SIG-M5 (cell line): Measurements from ENCODE around the gene NKG7.

ENCODE experiments used
- DNase-seq: peaks from one replicate; lab custom pipeline; 2025; lab: John Stamatoyannopoulos, UW

NKG7 gene

GRCh38 chr19:51361239-51361638 lies 11.2 kb downstream of the NKG7 start:
- DNase-seq, result no peak

DNA sequence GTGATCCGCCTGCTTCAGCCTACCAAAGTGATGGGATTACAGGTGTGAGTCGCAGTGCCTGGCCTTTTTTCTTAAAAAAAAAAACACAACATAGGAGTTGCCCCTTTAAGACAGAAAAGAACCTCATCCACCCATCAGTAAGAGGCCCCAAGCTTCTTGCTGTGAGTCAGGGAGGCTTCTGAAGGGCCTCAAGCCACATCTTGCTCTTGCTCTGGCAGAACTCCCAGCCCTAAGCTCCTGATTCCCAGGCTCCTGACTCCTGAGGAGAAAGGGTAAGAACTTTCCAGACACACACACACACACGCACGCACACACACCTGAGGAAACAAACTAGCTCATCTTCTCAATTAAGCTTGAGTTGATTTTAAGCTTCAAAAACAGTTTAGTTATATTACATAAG lies 13.2 kb downstream of the NKG7 start:
- no peak for DNase-seq

GRCh38 chr19:51357952-51358351 lies 14.5 kb downstream of the NKG7 start:
- DNase-seq, result no peak

DNA sequence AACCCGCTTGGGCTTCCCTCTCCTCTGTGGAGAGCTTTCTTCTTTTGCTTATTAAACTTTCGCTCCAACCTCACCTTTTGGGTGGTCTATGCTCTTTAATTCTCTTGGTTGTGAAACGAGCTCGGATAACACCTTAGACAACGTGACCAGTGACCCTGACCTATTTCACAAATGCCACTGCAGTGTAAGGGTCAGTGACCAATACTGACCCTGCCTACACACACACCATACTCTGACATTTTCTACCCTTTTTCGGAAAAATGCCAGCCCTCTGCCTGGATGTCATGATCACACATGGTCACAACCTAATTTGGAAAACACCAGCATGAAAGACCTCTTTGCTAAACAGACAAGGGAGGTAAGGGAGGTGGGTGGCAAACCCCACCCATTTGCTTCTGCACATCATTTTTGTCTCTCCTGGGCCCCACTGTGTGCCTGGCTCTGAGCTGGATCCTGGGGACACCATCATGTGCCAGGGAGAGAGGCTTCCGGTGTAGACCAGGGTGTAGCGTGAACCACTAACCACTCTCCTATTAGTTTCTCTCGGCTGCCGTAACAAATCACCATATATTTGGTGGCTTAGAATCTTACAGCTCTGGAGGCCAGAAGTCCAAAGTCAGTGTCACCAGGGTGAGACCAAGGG lies 16.2 kb downstream of the NKG7 start:
- DNase-seq, result no peak

DNA sequence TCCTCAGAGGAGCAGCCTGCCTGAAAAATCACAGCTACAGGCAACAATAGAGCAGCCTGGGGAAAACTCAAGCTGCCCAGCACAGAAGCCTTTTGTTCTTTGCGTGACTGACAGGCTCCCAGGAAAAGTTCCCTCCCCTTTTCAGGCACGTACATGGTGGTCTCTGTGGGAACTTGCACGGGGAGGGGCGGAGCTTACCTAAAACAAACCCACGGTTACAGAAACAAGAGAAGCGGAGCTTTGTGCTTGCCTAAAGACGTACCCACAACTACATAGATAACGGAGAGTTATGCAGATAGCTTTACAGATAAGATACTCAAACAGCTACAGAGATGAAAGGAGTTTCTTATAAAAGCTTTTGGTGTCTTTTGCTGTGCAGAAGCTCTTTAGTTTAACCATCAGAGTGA lies 17.7 kb downstream of the NKG7 start:
- no peak for DNase-seq

DNA sequence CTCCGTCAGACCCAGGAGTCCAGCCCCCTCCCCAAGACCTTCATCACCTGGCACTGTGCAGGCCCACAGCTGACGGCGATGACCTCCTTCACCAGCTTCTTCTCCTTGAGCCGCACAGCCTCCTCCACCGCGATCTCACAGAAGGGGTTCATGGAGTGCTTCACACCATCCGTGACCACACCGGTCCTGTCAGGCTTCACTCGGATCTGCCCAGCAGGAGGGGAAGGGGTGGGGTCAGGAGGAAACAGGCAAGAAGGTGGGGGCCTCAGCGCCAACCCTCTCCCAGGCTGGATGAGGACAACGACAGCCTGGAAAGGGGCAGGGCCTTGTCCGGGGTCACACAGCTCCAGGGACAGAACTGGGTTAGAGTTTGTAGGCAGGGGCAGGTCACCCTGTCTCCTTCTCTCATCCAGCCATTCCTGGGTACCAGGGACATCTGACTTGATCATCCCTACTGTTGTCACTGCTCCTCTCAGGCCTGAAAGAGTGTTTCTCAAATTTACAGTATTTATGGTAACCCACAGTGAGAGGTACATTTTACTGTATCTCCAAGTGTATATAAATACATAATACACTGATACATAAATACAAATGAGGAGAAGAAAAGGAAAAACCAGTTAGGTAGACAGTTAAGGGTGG lies 18.2 kb downstream of the NKG7 start:
- DNase-seq, result no peak

GRCh38 chr19:51352783-51353360 lies 19.6 kb downstream of the NKG7 start:
- DNase-seq, result no peak

DNA sequence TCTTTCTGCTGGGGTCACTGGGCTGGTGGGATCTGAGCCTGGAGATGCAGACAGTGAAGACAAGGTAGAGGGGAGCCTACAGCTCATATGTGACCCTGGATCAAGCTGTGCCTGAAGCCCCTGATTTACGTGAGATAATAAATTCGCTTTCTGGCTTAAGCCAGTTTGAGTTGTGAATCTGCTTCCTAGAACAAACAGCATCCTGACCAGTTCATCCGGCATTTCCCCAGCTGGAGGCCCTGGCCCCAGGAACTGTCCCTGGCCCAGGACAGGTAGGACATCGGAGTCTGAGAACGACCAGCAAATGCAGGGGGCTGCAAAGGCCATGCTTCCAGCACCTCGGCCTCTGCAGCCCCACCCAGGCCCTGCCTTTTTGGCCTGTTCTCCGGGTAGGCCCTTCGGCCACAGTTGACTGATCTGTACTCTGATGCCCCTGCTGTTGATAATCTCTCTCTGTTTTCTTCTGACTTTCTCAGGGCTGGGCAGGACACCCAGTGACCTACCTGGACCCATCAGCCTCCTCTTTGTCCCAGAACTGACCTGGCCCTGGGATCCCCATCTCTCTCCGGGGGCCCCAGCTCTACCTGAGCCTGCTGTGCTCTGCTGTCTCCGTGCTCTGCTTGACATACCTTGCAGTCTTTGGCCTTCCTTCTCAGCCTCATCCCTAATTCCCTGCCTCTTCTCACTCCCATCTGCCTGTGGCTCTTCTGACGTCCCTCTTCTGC lies 21.0 kb downstream of the NKG7 start:
- no peak for DNase-seq

- no peak for DNase-seq
These were observed 25.1 kb downstream of the NKG7 start for GRCh38 chr19:51347209-51347928.

- no peak for DNase-seq
These were observed 25.7 kb downstream of the NKG7 start for GRCh38 chr19:51346742-51347141.

GRCh38 chr19:51345076-51345620 lies 27.3 kb downstream of the NKG7 start:
- no peak for DNase-seq

DNA sequence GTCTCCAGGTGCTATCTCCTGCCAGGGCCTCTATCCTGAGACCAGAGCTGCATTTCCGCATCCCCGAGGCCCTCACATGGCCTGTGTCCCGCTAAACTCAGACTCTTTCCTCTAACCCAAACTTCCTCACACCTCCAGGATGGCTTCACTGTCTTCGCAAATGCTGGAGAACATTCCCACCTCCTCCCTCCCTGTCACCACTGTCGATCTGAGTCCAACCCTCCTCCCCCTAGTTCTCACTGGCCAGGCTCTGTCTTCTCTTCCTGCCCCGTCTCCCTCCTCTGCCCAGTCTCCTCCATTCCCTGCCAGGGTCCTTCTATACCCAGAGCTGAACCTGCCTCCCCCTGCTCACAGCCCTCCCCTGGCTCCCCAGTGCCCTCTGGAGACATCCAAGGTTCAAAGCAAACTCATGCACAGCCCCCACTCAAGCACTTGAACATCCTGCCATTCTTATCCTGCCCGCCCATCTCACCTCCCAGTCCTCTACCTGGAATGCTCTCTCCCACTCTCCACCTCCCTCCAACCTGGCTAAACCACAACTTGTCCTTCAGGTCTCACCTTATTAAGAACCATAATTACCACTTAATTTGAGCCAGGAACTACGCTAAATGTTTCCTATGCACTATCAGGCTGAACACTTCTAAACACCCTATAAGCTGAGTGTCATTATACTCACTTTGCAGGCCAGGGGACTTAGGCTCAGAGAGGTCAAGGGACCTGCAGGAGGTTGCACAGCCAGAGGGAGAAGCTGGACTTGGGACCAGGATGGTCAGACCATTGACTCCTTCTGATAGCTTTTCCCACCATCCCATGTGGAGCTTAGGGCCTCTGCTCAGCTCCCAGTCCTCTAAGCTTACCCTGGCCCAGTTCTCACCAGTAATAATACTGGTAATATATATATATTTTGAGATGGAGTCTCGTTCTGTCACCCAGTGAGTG lies 29.6 kb downstream of the NKG7 start:
- no peak for DNase-seq

DNA sequence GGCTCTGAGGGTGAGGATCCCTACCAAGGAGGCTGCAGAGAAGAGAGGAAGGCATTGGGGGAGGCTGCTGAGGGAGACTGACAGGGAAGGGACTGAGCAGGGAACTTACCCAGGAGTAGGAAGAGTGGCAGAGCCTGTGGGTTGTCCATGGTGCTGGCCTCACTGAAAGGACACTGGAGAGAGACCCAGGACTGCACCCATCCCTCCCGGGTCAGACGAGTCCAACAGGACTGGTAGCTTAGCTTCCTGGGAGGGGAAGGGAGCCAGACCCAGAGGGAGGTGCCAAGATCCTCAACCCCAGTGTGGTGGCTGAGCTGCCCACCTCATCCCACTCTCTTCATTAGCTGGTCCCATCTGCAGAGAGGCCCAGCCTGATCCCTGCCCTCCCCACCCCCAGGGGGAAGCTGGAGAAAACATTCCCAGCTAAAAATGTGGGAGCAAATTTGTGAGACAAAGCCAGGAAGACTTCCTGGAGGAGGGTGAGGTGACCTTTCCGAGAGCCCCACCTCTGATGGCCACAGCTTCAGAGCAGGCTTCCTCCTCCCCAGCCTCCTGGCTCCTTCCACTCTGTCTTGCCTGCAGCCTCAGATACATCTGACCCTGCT lies 30.4 kb downstream of the NKG7 start, which contains the start of gene VSIG10L:
VSIG10L (minus strand) TSS at position 164 of the 605 bp plus-strand sequence; CDS start at position 149, 15 bp downstream.
- DNase-seq, result no peak

- DNase-seq, result no peak
These were observed 31.4 kb downstream of the NKG7 start for GRCh38 chr19:51341066-51341465.

DNA sequence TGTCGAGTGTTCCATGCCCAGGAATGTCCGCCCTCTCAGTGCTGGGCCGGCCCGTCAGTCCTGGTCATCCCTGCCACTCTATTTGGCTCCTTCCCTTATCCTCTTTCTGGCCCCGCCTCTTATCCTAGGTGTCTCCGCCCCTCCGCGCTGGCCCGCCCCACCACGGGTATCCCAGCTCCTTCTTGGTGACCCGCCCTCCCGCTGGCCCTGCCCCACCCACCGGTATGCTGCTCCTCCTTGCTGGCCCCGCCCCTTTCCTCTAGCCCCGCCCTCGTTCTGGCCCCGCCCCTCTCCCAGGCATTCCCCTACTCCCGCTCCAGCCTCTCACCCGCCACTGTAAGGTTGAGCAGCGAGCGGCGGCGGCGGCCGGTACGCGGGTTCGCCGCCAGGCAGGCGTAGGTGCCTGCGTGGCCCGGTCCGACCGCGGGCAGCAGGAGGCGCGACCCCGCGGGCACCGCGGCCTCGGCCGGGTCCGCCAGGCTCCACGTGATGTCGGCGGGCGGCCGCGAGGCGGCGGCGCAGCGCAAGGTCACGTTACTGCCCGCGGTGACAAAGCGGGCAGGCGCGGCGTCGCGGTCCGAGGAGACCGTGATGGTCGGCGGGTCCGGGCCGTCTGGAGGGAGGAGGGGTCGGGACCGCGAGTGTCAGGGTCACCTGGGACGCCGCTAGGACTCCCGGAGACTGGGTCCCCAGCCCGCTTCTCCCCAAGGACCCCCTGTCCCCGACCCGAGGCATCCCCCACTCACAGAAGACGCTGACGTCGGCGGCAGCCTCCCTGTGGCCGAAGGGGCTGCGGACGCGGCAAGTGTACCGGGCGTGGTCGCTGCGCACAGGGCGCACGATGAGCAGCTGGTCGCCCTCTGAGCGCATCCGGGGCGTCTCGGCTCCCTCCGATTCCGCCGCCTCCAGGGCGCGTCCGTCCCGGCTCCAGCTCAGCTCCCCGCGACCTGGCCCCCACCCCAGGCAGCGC lies 32.5 kb downstream of the NKG7 start:
- DNase-seq, result peak; percentile 57

DNA sequence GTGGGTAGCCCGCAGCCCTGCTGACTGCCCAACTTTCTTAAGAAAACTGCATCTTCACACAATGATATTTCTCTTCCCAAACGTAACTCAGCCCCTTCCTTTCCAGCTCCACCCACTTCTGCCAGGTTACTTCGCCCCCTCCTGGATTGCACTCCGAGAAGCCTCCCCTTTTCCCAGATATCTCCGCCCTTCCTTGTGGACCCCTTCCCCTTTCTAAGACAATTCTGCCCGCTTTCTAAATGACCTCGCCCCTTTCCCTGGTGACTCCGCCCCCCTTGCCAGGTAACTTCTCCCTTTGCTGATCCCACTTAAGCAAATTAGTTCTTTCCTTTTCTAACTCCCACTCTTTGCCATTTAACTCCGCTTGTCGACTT lies 33.2 kb downstream of the NKG7 start:
- DNase-seq, result no peak

DNA sequence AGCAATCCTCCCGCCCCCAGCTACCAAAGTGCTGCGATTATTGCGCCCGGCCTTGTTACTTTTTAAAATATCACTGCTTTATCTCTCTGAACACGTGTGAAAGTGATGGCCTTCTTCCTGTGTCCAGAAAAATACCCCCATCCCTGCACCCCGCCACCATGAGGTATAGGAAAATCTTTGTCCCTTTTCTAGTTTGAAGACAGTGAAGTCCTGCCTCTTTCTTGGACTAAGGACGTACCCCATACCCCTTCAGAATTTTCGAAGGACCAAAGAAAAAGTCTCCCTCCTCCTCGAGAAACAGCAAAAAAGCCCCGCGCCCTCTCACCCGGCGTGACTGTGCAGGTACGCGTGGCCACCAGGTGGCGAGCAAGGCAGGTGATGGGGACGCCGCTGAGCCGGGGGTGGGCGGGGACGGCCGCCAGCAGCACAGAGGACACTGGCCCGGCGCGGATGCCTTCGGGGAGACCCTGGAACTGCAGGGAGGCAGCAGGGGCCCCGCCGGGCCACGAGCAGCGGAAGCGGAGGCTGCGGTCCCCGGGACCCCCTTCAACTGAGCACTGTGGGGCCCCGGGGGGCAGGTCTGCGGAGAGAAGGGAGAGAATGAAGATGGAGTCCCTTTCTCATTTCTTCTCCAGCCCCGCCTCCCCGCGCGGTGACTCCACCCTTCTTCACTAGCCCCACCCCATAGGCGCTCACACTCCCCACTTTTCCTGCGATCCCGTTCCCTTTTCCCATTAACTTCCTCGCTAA lies 33.7 kb downstream of the NKG7 start:
- no peak for DNase-seq

GRCh38 chr19:51337861-51338562 lies 34.4 kb downstream of the NKG7 start:
- DNase-seq, result no peak
